Prostate gland (tissue), 2 donors: ENCODE results near the gene MAMDC2.

Experiments
- CTCF ChIP-seq, 4 experiments: fragments of 200-600 bp in 2 of 4; fragments of 450-650 bp in 2 of 4; sonication (generic) in 2 of 4; IDR thresholded peaks; 1 replicate in 3 of 4; 2 replicates in 1 of 4; pipeline ENCODE4 v1.5.1; 2016 to 2019; ENCODE audit warnings: antibody characterized with exemption in 4 of 4, mild to moderate bottlenecking in 2 of 4, moderate library complexity in 2 of 4
- POLR2A ChIP-seq: fragments of 450-650 bp; IDR thresholded peaks from one replicate; pipeline ENCODE4 v1.6.1; 2016; ENCODE audit warnings: antibody characterized with exemption, mild to moderate bottlenecking
- POLR2AphosphoS5 ChIP-seq: sonication (generic); formaldehyde crosslinking; IDR thresholded peaks from one replicate; pipeline ENCODE4 v1.6.1; 2017; ENCODE audit warnings: antibody characterized with exemption

- no peak for TF ChIP-seq POLR2A
- TF ChIP-seq CTCF (IDR thresholded peaks at IDR 0.05) = no peak
- TF ChIP-seq POLR2AphosphoS5 = no peak
These were observed 128.9 kb downstream of the MAMDC2 start for GRCh38 chr9:70172532-70172931.
